Measurements from ENCODE around the gene HDGFL2. TPM values are rescaled to one million over a fixed set of nuclear protein-coding genes. Genes with fewer than 3 reads are reported as not detected.

HDGFL2 gene
- total RNA-seq, 2 donors from 2014 or later, result 24.9 to 33.6 TPM

- no peak for DNase-seq
- WGBS, 2 donors, result 90% methylated on average over 21 of the region's 23 CpGs; no CpG with 5 or more reads in 1 of the 2 donors
These were observed 32.2 kb downstream of the HDGFL2 start for GRCh38 chr19:4504297-4504701.

GRCh38 chr19:4504891-4505569, 32.9 kb downstream of the HDGFL2 start:
- intact Hi-C loops (cut with DNase I), result no loop called here
- no peak overlapping the region for H3K27ac ChIP-seq

More at GRCh38 chr19:4504297-4504701, 32.2 kb downstream of the HDGFL2 start:
- TF ChIP-seq CTCF (IDR thresholded peaks at IDR 0.05), result no peak
- no peak for TF ChIP-seq POLR2A (IDR thresholded peaks at IDR 0.05)
- intact Hi-C loops (cut with DNase I), result no loop called here
- peaks cover 0 to 2% of the 10 kb centered on the region in 2 donors for H3K36me3 ChIP-seq (replicated peaks in 1 of 2; ENCODE audit: insufficient read depth in 1 of 2, low read depth in 2 of 2)
- ATAC-seq, result no peak
- no peak overlapping the region for H3K27ac ChIP-seq
- no peaks in the 10 kb centered on the region for H3K4me1 ChIP-seq
- no peaks in the 10 kb centered on the region for H3K9me3 ChIP-seq
- H3K4me3 ChIP-seq, result no peak overlapping the region
- H3K27me3 ChIP-seq, result no peaks in the 10 kb centered on the region

GRCh38 chr19:4505570-4506448, 33.7 kb downstream of the HDGFL2 start:
- Histone ChIP-seq H3K4me1 (no peaks in the 10 kb centered on the region), H3K4me3 (no peak overlapping the region), H3K27me3 (no peaks in the 10 kb centered on the region), H3K36me3 (replicated peaks in 1 of 2; ENCODE audit: insufficient read depth in 1 of 2, low read depth in 2 of 2) (peaks cover 0 to 2% of the 10 kb centered on the region in 2 donors), H3K27ac (no peak overlapping the region), H3K9me3 (no peaks in the 10 kb centered on the region)
- intact Hi-C loops (cut with DNase I), result no loop called here
- ATAC-seq (no peak), DNase-seq (no peak)
- WGBS, 2 donors, result 94 to 95% methylated on average over 30 to 34 of the region's 34 CpGs
- no peak for TF ChIP-seq CTCF (IDR thresholded peaks at IDR 0.05)
- TF ChIP-seq POLR2A (IDR thresholded peaks at IDR 0.05), result no peak

More at GRCh38 chr19:4504891-4505569, 32.9 kb downstream of the HDGFL2 start:
- TF ChIP-seq POLR2A (IDR thresholded peaks at IDR 0.05), result no peak
- TF ChIP-seq CTCF (IDR thresholded peaks at IDR 0.05), result no peak
- H3K36me3 ChIP-seq (replicated peaks in 1 of 2; ENCODE audit: insufficient read depth in 1 of 2, low read depth in 2 of 2), result peaks cover 0 to 2% of the 10 kb centered on the region in 2 donors
- H3K27me3 ChIP-seq, result no peaks in the 10 kb centered on the region
- 83 to 96% methylated on average over 8 to 15 of the region's 15 CpGs for WGBS, 2 donors
- no peaks in the 10 kb centered on the region for H3K9me3 ChIP-seq
- no peak overlapping the region for H3K4me3 ChIP-seq
- no peak for DNase-seq
- no peak for ATAC-seq
- H3K4me1 ChIP-seq, result no peaks in the 10 kb centered on the region

- Histone ChIP-seq H3K9me3 (no peaks in the 10 kb centered on the region), H3K4me3 (no peak overlapping the region), H3K27ac (no peak overlapping the region), H3K27me3 (no peaks in the 10 kb centered on the region), H3K4me1 (no peaks in the 10 kb centered on the region), H3K36me3 (replicated peaks in 1 of 2; ENCODE audit: insufficient read depth in 1 of 2, low read depth in 2 of 2) (peaks cover 0 to under 1% of the 10 kb centered on the region in 2 donors)
- intact Hi-C loops (cut with DNase I), result no loop called here
- ATAC-seq (no peak), DNase-seq (no peak)
- 89 to 94% methylated on average over 16 to 17 of the region's 17 CpGs for WGBS, 2 donors
- TF ChIP-seq POLR2A (IDR thresholded peaks at IDR 0.05), result no peak
- no peak for TF ChIP-seq CTCF (IDR thresholded peaks at IDR 0.05)
These were observed 34.5 kb downstream of the HDGFL2 start for GRCh38 chr19:4506449-4507149.
